ENCODE measurements around the gene SERPIND1.

- no peak for TF ChIP-seq SNAI2 (CRISPR knock-in tag; IDR thresholded peaks at IDR 0.05)
- TF ChIP-seq ZC3H10 (CRISPR knock-in tag; IDR thresholded peaks at IDR 0.05): no peak
- TF ChIP-seq, protein P1, sequence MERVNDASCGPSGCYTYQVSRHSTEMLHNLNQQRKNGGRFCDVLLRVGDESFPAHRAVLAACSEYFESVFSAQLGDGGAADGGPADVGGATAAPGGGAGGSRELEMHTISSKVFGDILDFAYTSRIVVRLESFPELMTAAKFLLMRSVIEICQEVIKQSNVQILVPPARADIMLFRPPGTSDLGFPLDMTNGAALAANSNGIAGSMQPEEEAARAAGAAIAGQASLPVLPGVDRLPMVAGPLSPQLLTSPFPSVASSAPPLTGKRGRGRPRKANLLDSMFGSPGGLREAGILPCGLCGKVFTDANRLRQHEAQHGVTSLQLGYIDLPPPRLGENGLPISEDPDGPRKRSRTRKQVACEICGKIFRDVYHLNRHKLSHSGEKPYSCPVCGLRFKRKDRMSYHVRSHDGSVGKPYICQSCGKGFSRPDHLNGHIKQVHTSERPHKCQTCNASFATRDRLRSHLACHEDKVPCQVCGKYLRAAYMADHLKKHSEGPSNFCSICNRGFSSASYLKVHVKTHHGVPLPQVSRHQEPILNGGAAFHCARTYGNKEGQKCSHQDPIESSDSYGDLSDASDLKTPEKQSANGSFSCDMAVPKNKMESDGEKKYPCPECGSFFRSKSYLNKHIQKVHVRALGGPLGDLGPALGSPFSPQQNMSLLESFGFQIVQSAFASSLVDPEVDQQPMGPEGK (CRISPR knock-in tag; IDR thresholded peaks at IDR 0.05; ENCODE audit: borderline replicate concordance): no peak
- TF ChIP-seq CREB5 (CRISPR knock-in tag; IDR thresholded peaks at IDR 0.05; ENCODE audit: low read depth): no peak
- TF ChIP-seq GLIS3 (CRISPR knock-in tag; IDR thresholded peaks at IDR 0.05): no peak
- no peak for TF ChIP-seq ZNF8 (CRISPR knock-in tag; IDR thresholded peaks at IDR 0.05)
- no peak for TF ChIP-seq ARNTL (CRISPR knock-in tag; IDR thresholded peaks at IDR 0.05; ENCODE audit: borderline replicate concordance, low read depth)
- no peak for TF ChIP-seq ESRRG (CRISPR knock-in tag; IDR thresholded peaks at IDR 0.05)
- TF ChIP-seq RARB (CRISPR knock-in tag; IDR thresholded peaks at IDR 0.05): no peak
- TF ChIP-seq, protein P2, sequence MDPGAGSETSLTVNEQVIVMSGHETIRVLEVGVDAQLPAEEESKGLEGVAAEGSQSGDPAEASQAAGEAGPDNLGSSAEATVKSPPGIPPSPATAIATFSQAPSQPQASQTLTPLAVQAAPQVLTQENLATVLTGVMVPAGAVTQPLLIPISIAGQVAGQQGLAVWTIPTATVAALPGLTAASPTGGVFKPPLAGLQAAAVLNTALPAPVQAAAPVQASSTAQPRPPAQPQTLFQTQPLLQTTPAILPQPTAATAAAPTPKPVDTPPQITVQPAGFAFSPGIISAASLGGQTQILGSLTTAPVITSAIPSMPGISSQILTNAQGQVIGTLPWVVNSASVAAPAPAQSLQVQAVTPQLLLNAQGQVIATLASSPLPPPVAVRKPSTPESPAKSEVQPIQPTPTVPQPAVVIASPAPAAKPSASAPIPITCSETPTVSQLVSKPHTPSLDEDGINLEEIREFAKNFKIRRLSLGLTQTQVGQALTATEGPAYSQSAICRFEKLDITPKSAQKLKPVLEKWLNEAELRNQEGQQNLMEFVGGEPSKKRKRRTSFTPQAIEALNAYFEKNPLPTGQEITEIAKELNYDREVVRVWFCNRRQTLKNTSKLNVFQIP (CRISPR knock-in tag; IDR thresholded peaks at IDR 0.05; ENCODE audit: borderline replicate concordance, low read depth): no peak
- TF ChIP-seq ZFP30 (CRISPR knock-in tag; IDR thresholded peaks at IDR 0.05): no peak
- TF ChIP-seq, protein P3, sequence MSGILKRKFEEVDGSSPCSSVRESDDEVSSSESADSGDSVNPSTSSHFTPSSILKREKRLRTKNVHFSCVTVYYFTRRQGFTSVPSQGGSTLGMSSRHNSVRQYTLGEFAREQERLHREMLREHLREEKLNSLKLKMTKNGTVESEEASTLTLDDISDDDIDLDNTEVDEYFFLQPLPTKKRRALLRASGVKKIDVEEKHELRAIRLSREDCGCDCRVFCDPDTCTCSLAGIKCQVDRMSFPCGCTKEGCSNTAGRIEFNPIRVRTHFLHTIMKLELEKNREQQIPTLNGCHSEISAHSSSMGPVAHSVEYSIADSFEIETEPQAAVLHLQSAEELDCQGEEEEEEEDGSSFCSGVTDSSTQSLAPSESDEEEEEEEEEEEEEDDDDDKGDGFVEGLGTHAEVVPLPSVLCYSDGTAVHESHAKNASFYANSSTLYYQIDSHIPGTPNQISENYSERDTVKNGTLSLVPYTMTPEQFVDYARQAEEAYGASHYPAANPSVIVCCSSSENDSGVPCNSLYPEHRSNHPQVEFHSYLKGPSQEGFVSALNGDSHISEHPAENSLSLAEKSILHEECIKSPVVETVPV (CRISPR knock-in tag; IDR thresholded peaks at IDR 0.05): no peak
- TF ChIP-seq OSR1 (CRISPR knock-in tag; IDR thresholded peaks at IDR 0.05): no peak
Observed at GRCh38 chr22:20747223-20747622, 26.7 kb upstream of the SERPIND1 start.
